ENCODE results near the gene MCTP1. TPM values are rescaled to one million over a fixed set of nuclear protein-coding genes. Genes with fewer than 3 reads are reported as not detected.

MCTP1 gene
- total RNA-seq, 4 donors from 2014 or later = 5.4 to 22.1 (median 5.8) TPM

DNA sequence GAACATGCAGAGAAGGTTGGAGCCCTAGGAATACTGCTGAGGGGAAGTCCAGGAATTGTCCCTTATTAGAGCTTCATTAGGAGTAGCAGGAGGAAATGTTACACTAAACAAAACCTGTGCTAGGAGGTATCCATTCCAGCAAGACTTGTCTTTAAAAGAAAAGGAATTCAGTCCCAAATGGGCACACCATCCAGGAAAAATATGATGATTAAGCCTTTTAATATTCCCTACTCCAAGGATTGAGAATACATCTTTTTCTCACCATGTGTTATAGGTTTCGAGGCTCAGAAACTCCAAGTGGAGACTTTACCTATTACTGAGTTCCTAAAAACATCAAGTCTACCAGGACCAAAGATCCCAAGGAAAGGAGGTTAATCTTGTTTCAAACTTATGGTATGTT, 179.3 kb downstream of the MCTP1 start:
- Histone ChIP-seq H3K4me1 (no peaks in the 10 kb centered on the region), H3K27ac (no peak overlapping the region), H3K27me3 (no peaks in the 10 kb centered on the region), H3K36me3 (no peaks in the 10 kb centered on the region), H3K4me3 (no peak overlapping the region), H3K9me3 (no peaks in the 10 kb centered on the region)
- DNase-seq = no peak
- TF ChIP-seq CTCF (IDR thresholded peaks at IDR 0.05 in 4 of 5, conservative IDR thresholded peaks at IDR 0.05 in 1 of 5) (no peak), POLR2A (IDR thresholded peaks at IDR 0.05) (no peak)
- intact Hi-C loops (cut with DNase I; ENCODE audit: low total_unique reads) (no loop called here), in situ Hi-C loops (cut with MboI; ENCODE audit: low sequenced_read_pairs in 4 of 4) (no loop called here)
- no peak for ATAC-seq

GRCh38 chr5:95102687-95103086, 182.2 kb downstream of the MCTP1 start:
- no peak overlapping the region for H3K4me3 ChIP-seq
- no peaks in the 10 kb centered on the region for H3K36me3 ChIP-seq
- intact Hi-C loops (cut with DNase I; ENCODE audit: low total_unique reads) (no loop called here), in situ Hi-C loops (cut with MboI; ENCODE audit: low sequenced_read_pairs in 4 of 4) (no loop called here)
- no peaks in the 10 kb centered on the region for H3K9me3 ChIP-seq
- no peak for ATAC-seq
- DNase-seq = no peak
- no peaks in the 10 kb centered on the region for H3K4me1 ChIP-seq
- TF ChIP-seq POLR2A (IDR thresholded peaks at IDR 0.05) (no peak), CTCF (IDR thresholded peaks at IDR 0.05 in 4 of 5, conservative IDR thresholded peaks at IDR 0.05 in 1 of 5) (no peak)
- no peaks in the 10 kb centered on the region for H3K27me3 ChIP-seq
- H3K27ac ChIP-seq = no peak overlapping the region

- Histone ChIP-seq H3K4me1 (no peaks in the 10 kb centered on the region), H3K27ac (no peak overlapping the region), H3K36me3 (no peaks in the 10 kb centered on the region), H3K27me3 (no peaks in the 10 kb centered on the region), H3K9me3 (no peaks in the 10 kb centered on the region), H3K4me3 (no peak overlapping the region)
- no peak for ATAC-seq
- TF ChIP-seq POLR2A (IDR thresholded peaks at IDR 0.05) (no peak), CTCF (IDR thresholded peaks at IDR 0.05 in 4 of 5, conservative IDR thresholded peaks at IDR 0.05 in 1 of 5) (no peak)
- DNase-seq = no peak
- in situ Hi-C loops (cut with MboI; ENCODE audit: low sequenced_read_pairs in 4 of 4) = no loop called here
- intact Hi-C loops (cut with DNase I; ENCODE audit: low total_unique reads) = no loop called here
Measured at GRCh38 chr5:95102080-95102479, 182.8 kb downstream of the MCTP1 start.

GRCh38 chr5:95100551-95100950, 184.3 kb downstream of the MCTP1 start:
- no peak for ATAC-seq
- in situ Hi-C loops (cut with MboI; ENCODE audit: low sequenced_read_pairs in 4 of 4) (no loop called here), intact Hi-C loops (cut with DNase I; ENCODE audit: low total_unique reads) (no loop called here)
- Histone ChIP-seq H3K4me1 (no peaks in the 10 kb centered on the region), H3K27ac (no peak overlapping the region), H3K36me3 (no peaks in the 10 kb centered on the region), H3K4me3 (no peak overlapping the region), H3K9me3 (no peaks in the 10 kb centered on the region), H3K27me3 (no peaks in the 10 kb centered on the region)
- TF ChIP-seq POLR2A (IDR thresholded peaks at IDR 0.05) = no peak
- no peak for TF ChIP-seq CTCF (IDR thresholded peaks at IDR 0.05 in 4 of 5, conservative IDR thresholded peaks at IDR 0.05 in 1 of 5)
- DNase-seq = no peak

GRCh38 chr5:95098012-95098411, 186.9 kb downstream of the MCTP1 start:
- intact Hi-C loops (cut with DNase I; ENCODE audit: low total_unique reads) = no loop called here
- DNase-seq (no peak), ATAC-seq (no peak)
- Histone ChIP-seq H3K36me3 (no peaks in the 10 kb centered on the region), H3K27ac (no peak overlapping the region), H3K4me3 (no peak overlapping the region), H3K9me3 (no peaks in the 10 kb centered on the region), H3K4me1 (no peaks in the 10 kb centered on the region), H3K27me3 (no peaks in the 10 kb centered on the region)
- in situ Hi-C loops (cut with MboI; ENCODE audit: low sequenced_read_pairs in 4 of 4) = no loop called here
- TF ChIP-seq CTCF (IDR thresholded peaks at IDR 0.05 in 4 of 5, conservative IDR thresholded peaks at IDR 0.05 in 1 of 5) (no peak), POLR2A (IDR thresholded peaks at IDR 0.05) (no peak)
